HepG2 (cell line): ENCODE data around the gene CYP2W1. TPM values are rescaled to one million over a fixed set of nuclear protein-coding genes. Genes with fewer than 3 reads are reported as not detected.

Experiments used
- ARNTL ChIP-seq: sonication (generic); formaldehyde crosslinking; IDR thresholded peaks from 2 replicates; pipeline ENCODE4 v1.4.0; 2020; ENCODE audit warnings: mild to moderate bottlenecking, missing genetic modification reagents
- ATF1 ChIP-seq: IDR thresholded peaks from 2 replicates; pipeline ENCODE4 v1.6.1; 2016; ENCODE audit warnings: mild to moderate bottlenecking, control low read depth
- ATF7-NPFF ChIP-seq: sonication (generic); formaldehyde crosslinking; IDR thresholded peaks from 2 replicates; pipeline ENCODE4 v1.8.1; 2023; ENCODE audit warnings: mild to moderate bottlenecking, low read depth, missing genetic modification reagents, moderate library complexity
- CC2D1A ChIP-seq: sonication (generic); formaldehyde crosslinking; IDR thresholded peaks from 2 replicates; pipeline ENCODE4 v1.8.1; 2023; ENCODE audit warnings: mild to moderate bottlenecking, missing genetic modification reagents
- CENPT ChIP-seq: sonication (generic); formaldehyde crosslinking; IDR thresholded peaks from 2 replicates; pipeline ENCODE4 v1.8.0; 2022; ENCODE audit warnings: low read depth, mild to moderate bottlenecking, moderate library complexity, missing genetic modification reagents
- DR1 ChIP-seq: sonication (generic); formaldehyde crosslinking; IDR thresholded peaks from 2 replicates; pipeline ENCODE4 v1.8.0; 2021; ENCODE audit warnings: mild to moderate bottlenecking, missing genetic modification reagents, inconsistent platforms
- ERF ChIP-seq: IDR thresholded peaks from 2 replicates; pipeline ENCODE4 v1.6.1; 2018; ENCODE audit warnings: missing biosample characterization, missing genetic modification reagents
- GABPB1 ChIP-seq: IDR thresholded peaks from 2 replicates; pipeline ENCODE4 v1.6.1; 2016; ENCODE audit warnings: mild to moderate bottlenecking, missing genetic modification reagents, moderate library complexity, missing compliant biosample characterization
- KDM2A ChIP-seq: sonication (generic); formaldehyde crosslinking; IDR thresholded peaks from 2 replicates; pipeline ENCODE4 v1.4.0; 2020; ENCODE audit warnings: low read depth, missing genetic modification reagents, borderline replicate concordance
- NKX3-1 ChIP-seq: sonication (generic); formaldehyde crosslinking; IDR thresholded peaks from 2 replicates; pipeline ENCODE4 v1.5.0; 2020; ENCODE audit warnings: missing genetic modification reagents
- RFXANK ChIP-seq: IDR thresholded peaks from 2 replicates; pipeline ENCODE4 v1.6.1; 2016
- RNF2 ChIP-seq: fragments of 450-650 bp; conservative IDR thresholded peaks from 2 replicates; pipeline ENCODE4 v1.6.1; 2016; ENCODE audit warnings: low read depth
- SCMH1 ChIP-seq: sonication (generic); formaldehyde crosslinking; IDR thresholded peaks from 2 replicates; pipeline ENCODE4 v1.9.0; 2021; ENCODE audit warnings: missing genetic modification reagents, mild to moderate bottlenecking, borderline replicate concordance
- ZEB1 ChIP-seq: IDR thresholded peaks from 2 replicates; pipeline ENCODE4 v1.6.1; 2012; ENCODE audit warnings: mild to moderate bottlenecking, low read depth, inconsistent platforms; ENCODE audit not compliant: insufficient replicate concordance
- ZNF34 ChIP-seq: sonication (generic); formaldehyde crosslinking; IDR thresholded peaks from 2 replicates; pipeline ENCODE4 v1.4.0; 2020; ENCODE audit warnings: mild to moderate bottlenecking, missing genetic modification reagents, borderline replicate concordance
- ZNF543 ChIP-seq: sonication (generic); formaldehyde crosslinking; IDR thresholded peaks from 2 replicates; pipeline ENCODE4 v1.4.0; 2020; ENCODE audit warnings: mild to moderate bottlenecking, missing genetic modification reagents
- ZNF547 ChIP-seq: sonication (generic); formaldehyde crosslinking; IDR thresholded peaks from 2 replicates; pipeline ENCODE4 v1.5.1; 2020; ENCODE audit warnings: mild to moderate bottlenecking, missing genetic modification reagents
- ZNF780A ChIP-seq: sonication (generic); formaldehyde crosslinking; IDR thresholded peaks from 2 replicates; pipeline ENCODE4 v1.8.0; 2022; ENCODE audit warnings: mild to moderate bottlenecking, missing genetic modification reagents, moderate library complexity
- ZSCAN22 ChIP-seq: sonication (generic); formaldehyde crosslinking; IDR thresholded peaks from 2 replicates; pipeline ENCODE4 v1.4.0; 2020; ENCODE audit warnings: mild to moderate bottlenecking, missing genetic modification reagents
- polyA plus RNA-seq, 8 experiments: library from polyadenylated mRNA; depleted of rRNA in 3 of 8; stranded (reverse) in 7 of 8; unstranded in 1 of 8; fragments of >200 nt; fragmentation: Illumina TruSeq in 4 of 8; extraction: Trizol in 4 of 8; gene quantifications; 2 replicates each; pipeline versions ENCODE4 v1.2.1 to v1.2.3, GENCODE V29; 2011 to 2016; ENCODE audit warnings: low read depth in 4 of 8, missing spikeins in 1 of 8, mixed read lengths in 1 of 8; ENCODE audit not compliant: insufficient read depth in 1 of 8
- total RNA-seq, 5 experiments: library from RNA; depleted of rRNA; stranded (reverse); fragments of >200 nt; fragmentation: Illumina TruSeq; extraction: Trizol; gene quantifications; 2 replicates each; pipeline ENCODE4 v1.2.3, GENCODE V29; 2016; ENCODE audit warnings: low read depth in 1 of 5
- TF ChIP-seq, protein P1 (sequence below): sonication (generic); formaldehyde crosslinking; IDR thresholded peaks from 2 replicates; pipeline ENCODE4 v1.8.0; 2022; ENCODE audit warnings: missing genetic modification reagents, mild to moderate bottlenecking, borderline replicate concordance
- TF ChIP-seq, protein P2 (sequence below): IDR thresholded peaks from 2 replicates; pipeline ENCODE4 v1.6.1; 2016; ENCODE audit warnings: missing genetic modification reagents, missing compliant biosample characterization
- TF ChIP-seq, protein P3 (sequence below): sonication (generic); formaldehyde crosslinking; IDR thresholded peaks from 2 replicates; pipeline ENCODE4 v1.5.1; 2020; ENCODE audit warnings: missing genetic modification reagents, mild to moderate bottlenecking, borderline replicate concordance
- TF ChIP-seq, protein P4 (sequence below): IDR thresholded peaks from 2 replicates; pipeline ENCODE4 v1.6.1; 2016; ENCODE audit warnings: mild to moderate bottlenecking
- TF ChIP-seq, protein P5 (sequence below): sonication (generic); formaldehyde crosslinking; IDR thresholded peaks from 2 replicates; pipeline ENCODE4 v1.4.0; 2020; ENCODE audit warnings: missing genetic modification reagents

The CYP2W1 gene
- total and polyA plus RNA-seq, 2 of the 13 experiments (the other 11 are each of a cell fraction or from before 2014, with no cell fraction given), result 19.5 to 31.7 TPM

DNA sequence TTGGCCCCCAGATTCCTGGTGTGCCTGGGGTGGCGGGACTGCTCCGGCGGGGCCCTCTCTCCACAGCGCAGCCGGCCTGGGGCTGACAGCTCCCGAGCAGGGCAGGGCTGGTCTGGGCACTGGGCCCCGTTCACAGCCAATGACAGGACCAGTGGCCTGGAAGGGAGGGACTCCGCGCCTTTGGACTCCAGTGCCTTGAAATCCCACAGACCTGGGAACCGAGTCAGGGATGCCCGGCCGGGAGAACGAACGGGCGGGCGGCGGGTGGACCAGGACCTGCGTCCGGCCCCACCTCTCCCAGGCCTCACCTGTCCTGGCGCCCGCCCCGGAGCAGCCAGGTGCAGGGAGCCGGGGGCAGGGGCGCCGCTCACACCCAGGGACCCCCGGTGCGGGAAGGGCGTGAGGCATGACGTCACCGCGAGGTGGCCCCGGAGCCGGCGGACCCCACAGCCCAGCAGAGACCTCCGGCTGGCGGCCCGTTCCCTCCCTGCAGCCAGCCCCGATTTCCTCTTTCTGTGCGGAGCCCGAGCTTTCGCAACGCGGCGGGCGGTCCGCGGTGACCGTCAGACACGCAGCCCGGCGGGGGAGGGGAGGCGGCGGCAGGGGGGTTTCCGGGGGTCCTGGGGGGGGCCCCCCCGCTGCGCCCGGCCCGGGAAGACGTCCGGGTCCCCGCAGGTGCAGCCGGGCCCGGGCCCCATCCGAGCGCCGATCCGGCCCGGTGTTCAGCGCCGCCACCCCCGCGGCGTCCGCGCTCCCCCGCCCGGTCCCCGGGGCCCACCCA lies 29.2 kb upstream of the CYP2W1 start (continued):
- TF ChIP-seq SCMH1 (no peak), RFXANK (CRISPR knock-in tag) (no peak), ZNF547 (CRISPR knock-in tag) (0 out of 2 replicates have a peak, but pooled peaks have one; percentile 34), CENPT (CRISPR knock-in tag) (0 out of 2 replicates have a peak, but pooled peaks have one; percentile 27), DR1 (CRISPR knock-in tag) (no peak; the same call in 1 of the 2 replicates), KDM2A (CRISPR knock-in tag) (no peak), ZNF780A (CRISPR knock-in tag) (0 out of 2 replicates have a peak, but pooled peaks have one; percentile 28), RNF2 (no peak), ZSCAN22 (CRISPR knock-in tag) (0 out of 2 replicates have a peak, but pooled peaks have one; percentile 76), ARNTL (CRISPR knock-in tag) (no peak), ZEB1 (peak; percentile 51), ATF7-NPFF (CRISPR knock-in tag) (no peak; the same call in 1 of the 2 replicates), ZNF543 (CRISPR knock-in tag) (no peak), ERF (CRISPR knock-in tag) (no peak), ZNF34 (CRISPR knock-in tag) (no peak), GABPB1 (CRISPR knock-in tag) (peak; percentile 44; the same call in 1 of the 2 replicates), ATF1 (CRISPR knock-in tag) (no peak), CC2D1A (CRISPR knock-in tag) (no peak), NKX3-1 (CRISPR knock-in tag) (no peak)
- TF ChIP-seq, protein P1, sequence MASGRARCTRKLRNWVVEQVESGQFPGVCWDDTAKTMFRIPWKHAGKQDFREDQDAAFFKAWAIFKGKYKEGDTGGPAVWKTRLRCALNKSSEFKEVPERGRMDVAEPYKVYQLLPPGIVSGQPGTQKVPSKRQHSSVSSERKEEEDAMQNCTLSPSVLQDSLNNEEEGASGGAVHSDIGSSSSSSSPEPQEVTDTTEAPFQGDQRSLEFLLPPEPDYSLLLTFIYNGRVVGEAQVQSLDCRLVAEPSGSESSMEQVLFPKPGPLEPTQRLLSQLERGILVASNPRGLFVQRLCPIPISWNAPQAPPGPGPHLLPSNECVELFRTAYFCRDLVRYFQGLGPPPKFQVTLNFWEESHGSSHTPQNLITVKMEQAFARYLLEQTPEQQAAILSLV (CRISPR knock-in tag), result no peak
- TF ChIP-seq, protein P2, sequence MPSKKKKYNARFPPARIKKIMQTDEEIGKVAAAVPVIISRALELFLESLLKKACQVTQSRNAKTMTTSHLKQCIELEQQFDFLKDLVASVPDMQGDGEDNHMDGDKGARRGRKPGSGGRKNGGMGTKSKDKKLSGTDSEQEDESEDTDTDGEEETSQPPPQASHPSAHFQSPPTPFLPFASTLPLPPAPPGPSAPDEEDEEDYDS (CRISPR knock-in tag), result peak; percentile 29; the same call in 1 of the 2 replicates
- TF ChIP-seq, protein P3, sequence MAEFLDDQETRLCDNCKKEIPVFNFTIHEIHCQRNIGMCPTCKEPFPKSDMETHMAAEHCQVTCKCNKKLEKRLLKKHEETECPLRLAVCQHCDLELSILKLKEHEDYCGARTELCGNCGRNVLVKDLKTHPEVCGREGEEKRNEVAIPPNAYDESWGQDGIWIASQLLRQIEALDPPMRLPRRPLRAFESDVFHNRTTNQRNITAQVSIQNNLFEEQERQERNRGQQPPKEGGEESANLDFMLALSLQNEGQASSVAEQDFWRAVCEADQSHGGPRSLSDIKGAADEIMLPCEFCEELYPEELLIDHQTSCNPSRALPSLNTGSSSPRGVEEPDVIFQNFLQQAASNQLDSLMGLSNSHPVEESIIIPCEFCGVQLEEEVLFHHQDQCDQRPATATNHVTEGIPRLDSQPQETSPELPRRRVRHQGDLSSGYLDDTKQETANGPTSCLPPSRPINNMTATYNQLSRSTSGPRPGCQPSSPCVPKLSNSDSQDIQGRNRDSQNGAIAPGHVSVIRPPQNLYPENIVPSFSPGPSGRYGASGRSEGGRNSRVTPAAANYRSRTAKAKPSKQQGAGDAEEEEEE, result no peak
- TF ChIP-seq, protein P4, sequence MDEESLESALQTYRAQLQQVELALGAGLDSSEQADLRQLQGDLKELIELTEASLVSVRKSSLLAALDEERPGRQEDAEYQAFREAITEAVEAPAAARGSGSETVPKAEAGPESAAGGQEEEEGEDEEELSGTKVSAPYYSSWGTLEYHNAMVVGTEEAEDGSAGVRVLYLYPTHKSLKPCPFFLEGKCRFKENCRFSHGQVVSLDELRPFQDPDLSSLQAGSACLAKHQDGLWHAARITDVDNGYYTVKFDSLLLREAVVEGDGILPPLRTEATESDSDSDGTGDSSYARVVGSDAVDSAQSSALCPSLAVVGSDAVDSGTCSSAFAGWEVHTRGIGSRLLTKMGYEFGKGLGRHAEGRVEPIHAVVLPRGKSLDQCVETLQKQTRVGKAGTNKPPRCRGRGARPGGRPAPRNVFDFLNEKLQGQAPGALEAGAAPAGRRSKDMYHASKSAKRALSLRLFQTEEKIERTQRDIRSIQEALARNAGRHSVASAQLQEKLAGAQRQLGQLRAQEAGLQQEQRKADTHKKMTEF (CRISPR knock-in tag), result peak; percentile 48; the same call in 1 of the 2 replicates
- TF ChIP-seq, protein P5, sequence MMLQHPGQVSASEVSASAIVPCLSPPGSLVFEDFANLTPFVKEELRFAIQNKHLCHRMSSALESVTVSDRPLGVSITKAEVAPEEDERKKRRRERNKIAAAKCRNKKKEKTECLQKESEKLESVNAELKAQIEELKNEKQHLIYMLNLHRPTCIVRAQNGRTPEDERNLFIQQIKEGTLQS (CRISPR knock-in tag), result peak; percentile 22; the same call in 1 of the 2 replicates
